Stimulated activated CD8-positive, alpha-beta memory T cell treated with anti-CD3 and anti-CD28 coated beads, Interleukin-12 subunit alpha, Interleukin-12 subunit beta, amount 100 ng/mL, for 24 hours (primary cell): ENCODE data around the gene SCN5A.

Experiments
- DNase-seq: peaks from one replicate; pipeline ENCODE4 v3.0.0-alpha.2; 2020; ENCODE audit errors: extremely low read depth

The SCN5A gene

DNA sequence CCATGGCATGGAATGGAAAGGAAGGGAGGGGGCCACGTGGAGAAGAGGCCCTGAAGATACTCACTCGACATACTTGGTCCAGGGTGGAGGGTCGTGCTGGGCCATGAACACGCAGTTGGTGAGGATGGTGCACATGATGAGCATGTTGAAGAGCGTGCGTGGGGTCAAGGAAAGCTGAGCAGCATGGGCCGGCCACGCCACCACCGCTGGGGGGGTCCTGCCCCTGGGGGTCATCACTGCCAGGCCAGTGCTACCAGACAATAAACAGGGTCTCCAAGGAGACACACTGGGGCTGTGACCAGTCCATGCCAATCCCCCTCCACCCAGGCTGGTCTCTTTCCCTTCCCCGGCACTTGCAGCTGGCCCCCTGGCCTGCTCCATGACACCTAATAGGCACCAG lies 27.2 kb downstream of the SCN5A start:
- no peak for DNase-seq

DNA sequence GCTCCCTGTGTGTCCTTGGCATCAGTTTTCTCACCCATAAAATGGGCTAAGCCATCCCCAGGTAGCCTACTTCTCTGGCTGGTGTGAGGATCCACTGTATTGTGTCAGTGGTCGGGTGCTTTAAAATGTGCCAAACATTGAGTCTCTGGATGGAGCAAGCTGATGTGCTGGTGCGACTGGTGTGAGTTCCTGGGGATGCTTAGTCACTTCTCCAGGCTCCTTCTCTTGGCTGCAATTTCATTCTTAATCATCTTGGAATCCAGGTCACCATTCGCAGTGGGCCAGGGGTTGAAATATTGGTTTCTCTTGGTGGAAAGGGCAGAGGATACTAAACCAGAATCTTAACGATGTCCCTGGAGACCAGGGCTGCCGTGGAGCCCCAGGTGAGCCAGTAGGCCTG lies 29.3 kb downstream of the SCN5A start:
- DNase-seq, result no peak

DNA sequence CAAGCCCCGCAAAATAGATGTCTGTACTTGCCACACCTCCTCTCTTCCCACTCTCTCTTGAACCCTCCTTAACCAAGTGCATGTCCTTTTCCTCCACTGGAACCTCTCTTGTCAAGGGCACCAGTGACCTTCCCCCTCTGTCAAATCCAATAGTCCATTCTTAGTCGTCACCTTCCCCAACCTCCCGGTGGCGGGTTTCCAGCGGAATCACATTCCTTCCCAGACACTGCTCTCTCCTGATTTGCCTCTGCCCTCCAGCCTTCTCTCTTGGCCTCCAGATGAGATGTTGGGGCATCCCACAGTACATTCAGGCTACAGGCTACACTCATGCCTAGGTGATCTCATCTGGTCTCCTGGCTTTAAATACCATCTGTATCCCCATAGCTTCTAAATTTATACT lies 31.1 kb downstream of the SCN5A start:
- no peak for DNase-seq

- DNase-seq, result no peak
Observed at GRCh38 chr3:38617586-38617985, 31.9 kb downstream of the SCN5A start.

DNA sequence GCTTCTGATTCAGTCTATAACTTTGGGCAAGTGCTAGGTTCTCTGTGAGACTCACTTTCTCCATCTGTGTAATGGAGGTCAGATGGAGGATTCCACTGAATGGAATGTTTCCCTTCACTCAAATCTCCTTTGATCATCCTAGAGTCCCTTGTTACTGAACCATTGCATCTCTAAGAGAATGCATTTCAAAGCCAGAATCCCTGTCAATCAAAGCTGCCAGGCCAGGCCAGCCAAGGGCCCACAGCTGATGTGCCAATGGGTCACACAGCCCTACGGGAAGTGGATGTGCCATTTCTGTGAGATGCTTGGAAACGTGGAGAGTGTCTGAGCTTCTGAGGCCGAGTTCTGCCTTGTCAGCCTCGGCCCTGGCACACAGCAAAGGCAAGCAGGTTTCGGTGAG lies 32.4 kb downstream of the SCN5A start:
- no peak for DNase-seq

GRCh38 chr3:38616658-38617057 lies 32.8 kb downstream of the SCN5A start:
- no peak for DNase-seq

DNA sequence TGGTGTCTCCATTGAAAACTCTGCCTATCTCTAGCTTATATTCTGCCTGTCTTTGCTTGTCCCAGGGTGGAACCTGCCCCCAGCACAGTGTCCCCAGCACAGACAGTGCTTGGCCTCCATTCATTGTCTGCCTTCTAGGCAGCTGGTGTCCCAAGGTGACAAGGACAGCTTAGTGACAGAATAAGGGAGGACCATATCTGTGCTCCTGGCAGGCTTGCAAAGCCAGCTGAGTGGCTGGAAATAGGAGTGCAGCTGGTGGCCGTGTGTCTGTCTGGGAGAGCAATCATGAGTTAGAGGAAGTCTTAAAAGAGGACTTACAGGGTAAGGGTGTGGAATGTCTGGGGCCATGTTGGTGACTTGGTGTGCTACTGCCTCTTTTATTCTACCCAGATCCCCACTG lies 33.4 kb downstream of the SCN5A start:
- no peak for DNase-seq

- DNase-seq, result no peak
Observed at GRCh38 chr3:38614651-38615352, 34.7 kb downstream of the SCN5A start.

DNA sequence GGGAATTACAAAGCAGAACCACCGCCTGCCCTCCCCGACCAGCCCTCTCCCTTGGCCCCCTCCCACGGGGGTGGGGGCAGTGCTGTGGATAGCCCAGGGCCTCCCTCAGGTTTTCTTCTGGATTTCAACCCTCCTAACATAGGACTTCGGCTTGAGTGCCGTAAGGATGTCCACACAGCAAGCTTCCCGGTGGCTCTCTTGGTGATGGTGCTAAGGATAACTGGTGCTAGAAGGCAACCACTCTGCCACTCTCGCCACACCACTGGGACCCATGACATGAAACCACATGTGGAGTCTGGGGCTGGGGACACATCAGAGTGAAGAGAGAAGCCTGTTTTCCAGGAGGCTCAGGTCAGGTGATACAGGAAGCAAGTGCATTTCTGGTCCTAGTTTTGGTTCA lies 35.4 kb downstream of the SCN5A start:
- DNase-seq, result no peak

- no peak for DNase-seq
Observed at GRCh38 chr3:38613426-38613825, 36.1 kb downstream of the SCN5A start.

GRCh38 chr3:38611866-38612265 lies 37.6 kb downstream of the SCN5A start:
- no peak for DNase-seq

DNA sequence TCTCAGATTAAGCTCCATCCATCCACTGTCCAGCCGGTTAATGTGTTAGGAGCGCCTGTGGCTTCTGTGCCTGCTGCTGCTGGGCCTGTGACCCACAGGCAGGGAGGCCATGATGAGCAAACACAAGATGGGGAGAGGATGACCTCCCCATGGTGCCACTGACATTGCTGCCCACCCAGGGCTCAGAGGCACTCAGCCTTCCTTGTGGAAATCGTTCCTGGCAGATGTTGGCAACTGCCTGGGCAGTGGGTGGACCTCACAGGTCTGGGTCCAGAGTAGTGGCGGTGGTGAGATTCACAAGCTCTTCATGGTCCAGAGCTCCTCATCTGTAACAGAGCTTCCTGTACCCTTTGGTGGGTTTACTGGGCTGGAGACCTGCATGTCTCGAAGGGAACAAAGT lies 38.6 kb downstream of the SCN5A start:
- DNase-seq, result no peak

DNA sequence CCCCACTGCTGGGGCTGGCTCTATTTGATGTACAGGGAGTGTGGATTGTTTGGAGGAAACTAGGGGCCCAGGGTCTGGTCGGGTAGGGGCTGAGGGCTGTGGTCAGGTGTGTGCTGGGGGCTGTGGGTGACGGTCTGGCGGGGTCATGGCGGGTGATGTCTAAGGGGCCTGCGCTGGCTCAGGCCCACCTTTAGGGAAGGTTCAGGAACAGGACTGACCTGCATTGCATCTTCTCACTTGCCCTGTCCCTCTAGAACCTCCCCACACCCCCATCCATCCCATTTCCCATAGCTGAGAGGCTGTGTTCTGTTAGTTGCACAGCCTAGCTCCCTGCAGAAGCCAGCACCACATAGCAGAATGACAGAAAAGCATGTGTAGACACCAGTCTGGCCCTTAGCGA lies 39.1 kb downstream of the SCN5A start:
- DNase-seq, result no peak

GRCh38 chr3:38609386-38610111 lies 39.9 kb downstream of the SCN5A start:
- DNase-seq, result no peak

DNA sequence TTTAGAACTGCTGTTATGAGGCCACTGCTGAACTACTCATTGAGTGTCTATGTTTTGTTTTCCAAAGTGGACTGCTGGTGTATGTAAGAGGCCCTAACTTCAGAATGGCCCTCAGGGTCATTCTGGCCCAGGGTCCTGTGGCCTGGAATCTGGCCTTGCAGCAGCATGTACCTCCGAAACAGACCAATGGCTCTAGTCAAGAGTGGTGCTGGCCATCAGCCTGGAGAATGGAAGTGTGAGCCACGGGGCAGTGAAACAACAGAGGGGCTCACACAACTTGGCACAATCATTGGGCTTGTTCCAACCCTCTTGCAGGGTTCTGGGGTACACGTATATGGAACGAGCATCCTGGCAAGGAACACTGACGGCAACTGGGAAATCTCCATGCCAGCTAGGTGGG lies 40.5 kb downstream of the SCN5A start:
- DNase-seq, result no peak

DNA sequence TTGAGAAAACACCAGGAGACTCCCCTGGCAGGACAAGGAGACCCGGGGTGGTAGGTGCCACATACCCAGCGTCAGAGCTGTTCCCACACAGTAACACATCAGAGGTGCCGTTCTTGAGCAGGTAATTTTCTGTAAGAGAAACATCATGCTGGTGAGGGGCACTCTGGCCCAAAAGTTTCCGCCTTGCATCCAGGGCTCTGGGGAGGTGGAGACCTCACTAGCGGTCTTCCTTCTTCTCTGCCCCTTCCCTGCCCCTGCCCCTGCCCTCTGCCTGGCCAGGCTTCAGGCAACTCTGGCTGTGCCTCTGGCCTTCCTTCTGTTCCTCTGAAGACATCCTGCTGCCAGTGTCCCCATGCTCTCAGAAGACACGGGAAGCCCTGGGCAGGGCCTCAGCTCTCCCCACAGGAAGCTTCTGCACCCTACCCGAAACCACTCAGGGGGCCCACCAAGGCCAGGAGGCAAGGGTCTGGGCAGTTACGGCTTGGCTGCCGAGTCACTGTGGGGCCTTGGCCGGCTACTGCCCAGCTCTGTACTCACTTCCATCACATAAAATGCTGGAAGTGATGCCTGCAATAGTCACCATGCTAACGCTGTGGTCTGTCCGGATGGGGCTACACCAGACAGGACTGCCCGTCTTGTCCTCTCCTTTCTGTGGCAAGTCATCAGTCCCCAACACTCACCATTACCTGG lies 41.3 kb downstream of the SCN5A start:
- no peak for DNase-seq

DNA sequence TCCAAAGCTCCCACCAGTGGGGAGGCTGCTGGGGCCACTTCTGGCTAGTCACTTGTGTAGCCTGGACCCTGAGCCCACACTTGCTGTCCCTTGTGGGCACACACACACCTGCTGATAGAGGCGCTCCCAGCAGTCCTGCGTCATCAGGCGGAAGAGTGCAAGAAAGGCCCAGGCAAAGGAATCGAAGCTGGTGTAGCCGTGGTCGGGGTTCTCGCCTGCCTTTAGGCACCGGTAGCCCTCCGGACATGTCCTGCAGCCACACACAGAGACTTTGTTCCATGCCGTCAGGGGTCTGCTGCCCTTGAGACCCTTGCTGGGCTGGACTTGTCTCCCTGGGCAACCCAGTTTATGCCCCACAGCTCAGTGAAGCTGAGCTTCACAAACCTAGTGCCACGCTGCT lies 42.9 kb downstream of the SCN5A start:
- no peak for DNase-seq

DNA sequence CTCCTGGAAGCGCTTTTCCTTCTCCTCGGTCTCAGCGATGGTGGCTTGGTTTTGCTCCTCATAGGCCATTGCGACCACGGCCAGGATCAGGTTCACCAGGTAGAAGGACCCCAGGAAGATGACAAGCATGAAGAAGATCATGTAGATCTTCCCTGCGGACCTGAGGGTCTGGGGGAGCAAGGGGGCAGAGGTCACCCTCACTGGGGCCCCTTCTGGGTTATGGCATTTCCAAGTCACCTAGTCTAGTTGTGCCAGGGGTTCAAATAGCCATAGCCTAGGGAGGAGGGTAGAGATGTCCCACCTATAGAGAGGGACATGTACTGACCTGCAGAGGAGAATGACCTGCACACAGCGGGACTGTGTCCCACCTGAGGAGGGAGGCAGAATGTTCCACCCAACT lies 43.5 kb downstream of the SCN5A start:
- DNase-seq, result no peak

GRCh38 chr3:38604246-38604645 lies 45.2 kb downstream of the SCN5A start:
- DNase-seq, result no peak

DNA sequence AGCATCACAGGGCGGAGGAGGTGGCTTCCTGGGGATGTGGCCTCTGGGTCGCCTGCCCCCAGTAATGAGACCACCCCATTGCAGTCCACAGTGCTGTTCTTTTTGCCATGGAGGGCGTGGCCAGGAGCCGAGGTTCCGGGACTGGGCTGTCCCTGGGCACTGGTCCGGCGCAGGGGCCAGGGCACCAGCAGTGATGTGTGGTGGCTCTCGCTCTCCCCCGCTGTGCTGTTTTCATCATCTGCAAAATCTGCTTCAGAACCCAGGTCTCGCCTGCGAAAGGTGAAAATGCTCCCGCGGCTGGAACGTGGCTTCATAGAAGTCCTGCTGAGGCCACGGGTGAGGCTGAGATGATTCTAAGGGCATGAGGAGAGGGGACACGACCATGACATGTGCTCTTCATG lies 45.8 kb downstream of the SCN5A start:
- DNase-seq, result no peak

- DNase-seq, result no peak
Observed at GRCh38 chr3:38602576-38603250, 46.8 kb downstream of the SCN5A start.

GRCh38 chr3:38601956-38602550 lies 47.4 kb downstream of the SCN5A start:
- DNase-seq, result no peak
